CD14-positive monocyte (primary cell): ENCODE results near the gene FGFBP1. TPM values are rescaled to one million over a fixed set of nuclear protein-coding genes. Genes with fewer than 3 reads are reported as not detected.

Experiments used
- DNase-seq, 3 donors: peaks; one replicate each; pipeline ENCODE4 v3.0.0-alpha.2; 2011 to 2022
- H2AFZ ChIP-seq: 2 replicates; pipeline ENCODE4 v1.6.0; 2012; ENCODE audit warnings: mild to moderate bottlenecking, low read depth, low read length, inconsistent platforms; ENCODE audit not compliant: insufficient read depth, poor library complexity, severe bottlenecking
- H3K27ac ChIP-seq, 2 donors: 1 replicate in 1 of 2; 2 replicates in 1 of 2; pipeline ENCODE4 v1.5.1; 2012 to 2013; ENCODE audit warnings: low read length in 2 of 2, control low read depth in 1 of 2, inconsistent platforms in 1 of 2, low read depth in 1 of 2, mild to moderate bottlenecking in 1 of 2
- H3K27me3 ChIP-seq, 2 donors: one replicate each; pipeline versions ENCODE4 v1.6.0 to v1.6.1; 2011 to 2013; ENCODE audit warnings: low read length in 2 of 2; ENCODE audit not compliant: control insufficient read depth in 2 of 2, insufficient read depth in 2 of 2
- H3K36me3 ChIP-seq, 2 donors: replicated peaks in 1 of 2; 1 replicate in 1 of 2; 2 replicates in 1 of 2; pipeline versions ENCODE4 v1.5.1 to v1.6.1; 2012 to 2013; ENCODE audit warnings: low read length in 2 of 2, control low read depth in 1 of 2, inconsistent platforms in 1 of 2, mild to moderate bottlenecking in 1 of 2; ENCODE audit not compliant: insufficient read depth in 2 of 2, control insufficient read depth in 1 of 2
- H3K4me1 ChIP-seq, 2 donors: 1 replicate in 1 of 2; 2 replicates in 1 of 2; pipeline versions ENCODE4 v1.5.1 to v1.6.1; 2012 to 2013; ENCODE audit warnings: low read length in 2 of 2, control low read depth in 1 of 2, inconsistent platforms in 1 of 2, mild to moderate bottlenecking in 1 of 2, moderate library complexity in 1 of 2; ENCODE audit not compliant: insufficient read depth in 2 of 2, control insufficient read depth in 1 of 2
- H3K4me2 ChIP-seq: replicated peaks from 2 replicates; pipeline ENCODE3; 2012; ENCODE audit warnings: low read length, moderate library complexity, mild to moderate bottlenecking; ENCODE audit not compliant: poor library complexity, severe bottlenecking; ENCODE audit errors: extremely low read depth
- H3K4me3 ChIP-seq, 3 experiments: fragments of 200-600 bp in 1 of 3; sonication (generic) in 1 of 3; replicated peaks in 1 of 3; 1 replicate in 2 of 3; 2 replicates in 1 of 3; pipeline ENCODE4 v1.5.1; 2011 to 2013; ENCODE audit warnings: low read length in 3 of 3, mild to moderate bottlenecking in 3 of 3, control low read depth in 2 of 3, low read depth in 2 of 3, inconsistent platforms in 1 of 3, moderate library complexity in 1 of 3
- H3K79me2 ChIP-seq: 2 replicates; pipeline ENCODE4 v1.6.0; 2012; ENCODE audit warnings: mild to moderate bottlenecking, control low read depth, inconsistent platforms, low read length, moderate library complexity; ENCODE audit not compliant: insufficient read depth
- H3K9ac ChIP-seq: 2 replicates; pipeline ENCODE4 v1.6.0; 2017; ENCODE audit warnings: low read length, mild to moderate bottlenecking; ENCODE audit not compliant: insufficient read depth, poor library complexity, severe bottlenecking
- H3K9me3 ChIP-seq, 2 donors: replicated peaks in 1 of 2; 1 replicate in 1 of 2; 2 replicates in 1 of 2; pipeline versions ENCODE4 v1.5.1 to v1.6.1; 2012 to 2013; ENCODE audit warnings: low read length in 2 of 2, control low read depth in 1 of 2; ENCODE audit not compliant: control insufficient read depth in 1 of 2, insufficient read depth in 1 of 2
- H4K20me1 ChIP-seq: 2 replicates; pipeline ENCODE4 v1.6.0; 2012; ENCODE audit warnings: mild to moderate bottlenecking, low read length, control low read depth, moderate library complexity; ENCODE audit not compliant: insufficient read depth
- H3K27ac Mint-ChIP-seq, 7 donors: one replicate each; pipeline ENCODE4 v1.8.0; 2020; ENCODE audit warnings: mild to moderate bottlenecking in 7 of 7, mixed read lengths in 7 of 7, moderate library complexity in 6 of 7, inconsistent platforms in 2 of 7
- H3K27me3 Mint-ChIP-seq, 3 donors: one replicate each; pipeline ENCODE4 v1.8.0; 2021 to 2022; ENCODE audit warnings: low read depth in 3 of 3, mild to moderate bottlenecking in 3 of 3, mixed read lengths in 3 of 3, moderate library complexity in 3 of 3, inconsistent platforms in 1 of 3
- H3K36me3 Mint-ChIP-seq, 2 donors: one replicate each; pipeline ENCODE4 v1.8.0; 2020; ENCODE audit warnings: mixed read lengths in 2 of 2, inconsistent platforms in 1 of 2, mild to moderate bottlenecking in 1 of 2
- H3K4me1 Mint-ChIP-seq: one replicate; pipeline ENCODE4 v1.8.0; 2020; ENCODE audit warnings: mild to moderate bottlenecking, mixed read lengths
- H3K4me3 Mint-ChIP-seq, 2 donors: one replicate each; pipeline ENCODE4 v1.8.0; 2020; ENCODE audit warnings: mild to moderate bottlenecking in 2 of 2, mixed read lengths in 2 of 2, moderate library complexity in 1 of 2
- H3K9me3 Mint-ChIP-seq, 7 donors: one replicate each; pipeline ENCODE4 v1.8.0; 2020 to 2022; ENCODE audit warnings: mixed read lengths in 7 of 7, mild to moderate bottlenecking in 6 of 7, moderate library complexity in 6 of 7, inconsistent platforms in 2 of 7
- WGBS: methylation state at CpG from one replicate; pipeline ENCODE4 v1.1.5; 2013; ENCODE audit warnings: missing lambda C conversion rate; ENCODE audit not compliant: insufficient coverage; 5-methylcytosine and 5-hydroxymethylcytosine counted together
- intact Hi-C, 2 donors: fragments of 100-400 bp; cut with micrococcal nuclease; formaldehyde crosslinking; loops; one replicate each; pipeline versions ENCODE4 v1.15.0 to v1.15.1; 2023
- polyA plus RNA-seq, 3 donors: library from polyadenylated mRNA; depleted of rRNA in 1 of 3; unstranded in 2 of 3; stranded (reverse) in 1 of 3; fragments of 300-500 nt in 2 of 3; fragments of >200 nt in 1 of 3; fragmentation: Illumina TruSeq in 2 of 3; gene quantifications; 1 replicate in 2 of 3; 2 replicates in 1 of 3; pipeline ENCODE4 v1.2.3, GENCODE V29; 2012 to 2021
- TF ChIP-seq, protein P1 (sequence below): fragments of 200-600 bp; IDR thresholded peaks from one replicate; pipeline ENCODE4 v1.8.0; 2022; ENCODE audit warnings: antibody characterized with exemption, mild to moderate bottlenecking

Gene FGFBP1
- polyA plus RNA-seq, 3 donors: not detected

DNA sequence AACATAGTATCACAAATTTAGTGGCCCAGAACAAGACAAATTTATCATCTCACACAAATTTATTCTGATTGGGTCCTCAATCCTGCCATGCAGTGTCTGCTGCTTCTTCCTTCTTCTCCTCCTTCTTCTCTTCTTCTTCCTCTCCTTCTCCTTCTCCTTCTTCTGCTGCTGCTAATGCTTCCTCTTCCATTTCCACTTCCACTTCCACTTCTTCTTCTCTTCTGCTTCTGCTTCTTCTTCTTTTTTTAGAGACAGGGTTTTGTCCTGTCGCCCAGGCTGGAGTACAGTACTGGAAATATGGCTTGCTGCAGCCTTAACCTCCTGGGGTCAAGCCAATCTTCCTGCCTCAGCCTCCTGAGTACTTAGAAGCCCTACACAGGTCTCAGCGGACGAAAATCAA lies 37.5 kb downstream of the FGFBP1 start:
- Histone ChIP-seq H3K4me3 (peak overlapping the region in 1 of 3 experiments; percentile 19), H3K79me2 (no peaks in the 10 kb centered on the region), H3K9ac (no peak overlapping the region), H2AFZ (no peak overlapping the region), H3K9me3 (no peaks in the 10 kb centered on the region), H3K36me3 (no peaks in the 10 kb centered on the region), H4K20me1 (no peaks in the 10 kb centered on the region), H3K4me1 (peaks cover 36 to 51% of the 10 kb centered on the region in 2 donors), H3K27ac (peak overlapping the region in 1 of 2 donors; percentile 68), H3K27me3 (no peaks in the 10 kb centered on the region), H3K4me2 (peak overlapping the region; percentile 1)
- peaks cover 0 to 6% (median 0%) of the 10 kb centered on the region in 3 donors for H3K27me3 Mint-ChIP-seq
- WGBS: 0% methylated on average over 1 of the region's 3 CpGs
- H3K4me3 Mint-ChIP-seq: peak overlapping the region in 1 of 2 donors; percentile 21
- DNase-seq: peak in 2 of 3 donors; percentile 34 to 40
- TF ChIP-seq, protein P1, sequence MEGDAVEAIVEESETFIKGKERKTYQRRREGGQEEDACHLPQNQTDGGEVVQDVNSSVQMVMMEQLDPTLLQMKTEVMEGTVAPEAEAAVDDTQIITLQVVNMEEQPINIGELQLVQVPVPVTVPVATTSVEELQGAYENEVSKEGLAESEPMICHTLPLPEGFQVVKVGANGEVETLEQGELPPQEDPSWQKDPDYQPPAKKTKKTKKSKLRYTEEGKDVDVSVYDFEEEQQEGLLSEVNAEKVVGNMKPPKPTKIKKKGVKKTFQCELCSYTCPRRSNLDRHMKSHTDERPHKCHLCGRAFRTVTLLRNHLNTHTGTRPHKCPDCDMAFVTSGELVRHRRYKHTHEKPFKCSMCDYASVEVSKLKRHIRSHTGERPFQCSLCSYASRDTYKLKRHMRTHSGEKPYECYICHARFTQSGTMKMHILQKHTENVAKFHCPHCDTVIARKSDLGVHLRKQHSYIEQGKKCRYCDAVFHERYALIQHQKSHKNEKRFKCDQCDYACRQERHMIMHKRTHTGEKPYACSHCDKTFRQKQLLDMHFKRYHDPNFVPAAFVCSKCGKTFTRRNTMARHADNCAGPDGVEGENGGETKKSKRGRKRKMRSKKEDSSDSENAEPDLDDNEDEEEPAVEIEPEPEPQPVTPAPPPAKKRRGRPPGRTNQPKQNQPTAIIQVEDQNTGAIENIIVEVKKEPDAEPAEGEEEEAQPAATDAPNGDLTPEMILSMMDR: no peak
- intact Hi-C loops: no loop called here
- peaks cover 3 to 13% (median 7%) of the 10 kb centered on the region in 7 donors for H3K9me3 Mint-ChIP-seq
- peaks cover 55% of the 10 kb centered on the region for H3K4me1 Mint-ChIP-seq
- peaks cover 0 to 6% of the 10 kb centered on the region in 2 donors for H3K36me3 Mint-ChIP-seq
- peak overlapping the region; percentile 78 to 96 (median 87) for H3K27ac Mint-ChIP-seq

DNA sequence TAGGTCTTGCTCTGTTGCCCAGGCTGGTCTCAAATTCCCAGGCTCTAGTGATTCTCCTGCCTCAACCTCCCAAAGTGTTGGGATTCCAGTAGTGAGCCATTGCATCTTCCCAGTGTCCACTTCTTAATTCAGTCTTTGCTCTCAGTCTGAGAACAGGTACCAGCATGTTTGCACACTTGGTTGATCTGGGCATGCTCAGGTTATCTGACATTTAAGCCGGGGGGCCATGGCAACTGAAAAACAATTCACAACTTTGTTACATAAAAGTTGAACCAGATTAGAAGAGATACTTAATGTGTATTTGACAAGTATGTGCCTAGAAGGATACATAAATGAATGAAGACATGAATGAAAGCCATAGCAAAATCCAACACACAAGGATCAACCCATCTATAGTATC lies 39.0 kb downstream of the FGFBP1 start:
- H2AFZ ChIP-seq: no peak overlapping the region
- Mint-ChIP-seq H3K9me3 (peaks cover 2 to 9% (median 3%) of the 10 kb centered on the region in 7 donors), H3K4me3 (no peak overlapping the region), H3K4me1 (peaks cover 50% of the 10 kb centered on the region), H3K27ac (no peak overlapping the region), H3K27me3 (peaks cover 0 to 4% (median 0%) of the 10 kb centered on the region in 3 donors), H3K36me3 (peaks cover 0 to 2% of the 10 kb centered on the region in 2 donors)
- WGBS: no CpG with 5 or more reads among the region's 1 CpG
- intact Hi-C loops: no loop called here
- no peak overlapping the region for H3K27ac ChIP-seq
- H3K4me2 ChIP-seq: no peak overlapping the region
- no peak overlapping the region for H3K4me3 ChIP-seq
- no peak for DNase-seq
- H3K36me3 ChIP-seq: no peaks in the 10 kb centered on the region
- no peaks in the 10 kb centered on the region for H4K20me1 ChIP-seq
- peaks cover 34 to 49% of the 10 kb centered on the region in 2 donors for H3K4me1 ChIP-seq
- H3K79me2 ChIP-seq: no peaks in the 10 kb centered on the region
- no peak overlapping the region for H3K9ac ChIP-seq
- H3K9me3 ChIP-seq: no peaks in the 10 kb centered on the region
- no peaks in the 10 kb centered on the region for H3K27me3 ChIP-seq
- TF ChIP-seq, protein P1: no peak
